GM12874 (cell line): ENCODE results near the gene PPP1R16B.

Experiments
- TF ChIP-seq, protein P1 (sequence below): IDR thresholded peaks from 2 replicates; pipeline ENCODE4 v1.5.1; 2011; ENCODE audit warnings: low read depth, mild to moderate bottlenecking, control low read depth, low read length, moderate library complexity; ENCODE audit not compliant: insufficient read depth

The PPP1R16B gene

DNA sequence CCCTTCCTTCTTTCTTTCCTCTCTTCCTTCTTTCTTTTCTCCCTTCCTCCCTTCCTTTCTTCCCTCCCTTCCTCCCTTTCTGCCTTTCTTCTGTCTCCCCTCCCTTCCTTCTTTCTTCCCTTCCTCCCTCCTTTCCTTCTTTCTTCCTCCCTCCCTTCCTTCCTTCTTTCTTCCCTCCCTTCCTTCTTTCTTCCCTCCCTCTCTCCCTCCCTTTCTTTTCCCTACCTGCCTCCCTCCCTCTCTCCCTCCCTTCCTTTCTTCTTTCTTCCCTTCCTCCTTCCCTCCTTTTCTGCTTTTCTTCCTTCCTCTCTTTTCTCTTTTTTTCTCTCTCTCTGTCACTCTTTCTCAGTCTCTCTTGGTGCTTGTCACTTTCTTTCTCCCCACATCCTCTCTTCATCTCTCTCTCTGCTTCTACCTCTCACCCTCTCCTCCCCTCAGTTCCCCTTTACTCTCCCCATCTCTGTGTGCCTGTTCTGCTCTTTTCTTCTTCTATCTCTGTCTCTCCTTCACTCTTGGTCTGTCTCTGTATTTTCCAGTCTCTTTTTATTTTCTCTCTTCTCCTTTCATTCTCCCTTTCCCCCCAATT is 90.6 kb downstream of the PPP1R16B start:
- TF ChIP-seq, protein P1, sequence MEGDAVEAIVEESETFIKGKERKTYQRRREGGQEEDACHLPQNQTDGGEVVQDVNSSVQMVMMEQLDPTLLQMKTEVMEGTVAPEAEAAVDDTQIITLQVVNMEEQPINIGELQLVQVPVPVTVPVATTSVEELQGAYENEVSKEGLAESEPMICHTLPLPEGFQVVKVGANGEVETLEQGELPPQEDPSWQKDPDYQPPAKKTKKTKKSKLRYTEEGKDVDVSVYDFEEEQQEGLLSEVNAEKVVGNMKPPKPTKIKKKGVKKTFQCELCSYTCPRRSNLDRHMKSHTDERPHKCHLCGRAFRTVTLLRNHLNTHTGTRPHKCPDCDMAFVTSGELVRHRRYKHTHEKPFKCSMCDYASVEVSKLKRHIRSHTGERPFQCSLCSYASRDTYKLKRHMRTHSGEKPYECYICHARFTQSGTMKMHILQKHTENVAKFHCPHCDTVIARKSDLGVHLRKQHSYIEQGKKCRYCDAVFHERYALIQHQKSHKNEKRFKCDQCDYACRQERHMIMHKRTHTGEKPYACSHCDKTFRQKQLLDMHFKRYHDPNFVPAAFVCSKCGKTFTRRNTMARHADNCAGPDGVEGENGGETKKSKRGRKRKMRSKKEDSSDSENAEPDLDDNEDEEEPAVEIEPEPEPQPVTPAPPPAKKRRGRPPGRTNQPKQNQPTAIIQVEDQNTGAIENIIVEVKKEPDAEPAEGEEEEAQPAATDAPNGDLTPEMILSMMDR: no peak

DNA sequence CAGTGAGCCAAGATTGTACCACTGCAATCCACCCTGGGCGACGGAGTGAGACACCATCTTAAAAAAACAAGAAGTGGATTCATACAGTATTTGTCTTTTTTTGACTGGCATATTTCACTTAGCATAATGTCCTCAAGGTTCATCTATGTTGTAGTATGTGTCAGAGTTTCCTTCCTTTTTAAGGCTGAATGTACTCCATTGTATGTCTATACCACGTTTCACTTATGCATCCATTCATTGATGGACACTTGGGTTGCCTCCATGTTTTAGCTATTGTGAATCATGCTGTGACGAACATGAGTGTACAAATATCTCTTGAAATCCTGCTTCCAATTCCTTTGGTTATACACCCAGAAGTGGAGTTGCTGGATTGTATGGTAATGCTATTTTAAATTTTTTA is 91.8 kb downstream of the PPP1R16B start:
- TF ChIP-seq, protein P1: no peak

DNA sequence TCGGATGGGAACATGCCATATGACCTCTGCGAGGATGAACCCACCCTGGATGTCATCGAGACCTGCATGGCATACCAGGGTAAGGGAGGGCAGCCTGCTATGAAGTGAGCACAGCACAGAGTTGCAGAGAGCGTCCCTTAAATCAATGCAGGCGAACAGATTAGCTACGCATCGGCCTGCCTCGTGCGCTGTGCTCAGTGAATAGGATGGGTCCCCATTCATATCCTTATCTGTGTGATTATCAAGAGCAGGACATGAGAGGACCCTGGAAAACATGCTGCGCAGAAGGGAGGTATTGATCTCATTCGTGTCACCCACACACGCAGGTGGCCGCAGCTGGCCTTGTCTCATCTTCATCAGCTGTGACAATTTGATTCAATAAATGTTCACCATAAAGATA is 95.1 kb downstream of the PPP1R16B start:
- TF ChIP-seq, protein P1: no peak

DNA sequence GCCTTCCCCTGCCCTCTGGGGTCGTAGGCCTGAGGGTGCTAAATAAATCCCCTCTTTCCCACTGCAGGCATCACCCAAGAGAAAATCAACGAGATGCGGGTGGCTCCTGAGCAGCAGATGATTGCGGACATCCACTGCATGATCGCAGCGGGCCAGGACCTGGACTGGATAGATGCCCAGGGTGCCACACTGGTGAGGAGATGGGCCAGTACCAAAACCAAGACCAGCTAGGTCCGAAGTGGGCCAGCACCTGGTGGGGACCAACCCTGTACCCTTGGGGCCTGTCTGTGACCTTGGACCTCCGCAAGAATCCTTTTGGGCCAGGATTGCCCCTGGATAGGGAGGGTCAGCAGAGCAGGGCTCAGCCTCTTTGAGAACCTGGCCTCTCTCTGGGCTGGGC is 97.1 kb downstream of the PPP1R16B start:
- TF ChIP-seq, protein P1: no peak

DNA sequence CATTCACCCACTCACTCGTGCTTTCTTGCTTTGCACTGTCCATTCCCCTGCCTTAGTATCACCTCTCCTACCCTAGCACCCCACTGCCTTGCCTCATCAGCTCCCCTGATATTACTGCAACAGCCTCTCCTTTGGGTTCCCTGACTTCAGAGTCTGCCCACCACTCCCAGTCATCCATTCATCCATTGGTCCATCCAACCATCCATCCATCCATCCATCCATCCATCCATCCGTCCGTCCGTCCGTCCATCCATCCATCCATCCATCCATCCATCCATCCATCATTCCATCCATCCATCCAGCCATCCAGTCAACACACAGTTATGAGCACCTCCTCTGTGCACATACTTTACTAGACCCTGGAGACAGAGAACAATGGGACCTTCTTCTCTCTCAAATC is 97.8 kb downstream of the PPP1R16B start:
- TF ChIP-seq, protein P1: no peak

DNA sequence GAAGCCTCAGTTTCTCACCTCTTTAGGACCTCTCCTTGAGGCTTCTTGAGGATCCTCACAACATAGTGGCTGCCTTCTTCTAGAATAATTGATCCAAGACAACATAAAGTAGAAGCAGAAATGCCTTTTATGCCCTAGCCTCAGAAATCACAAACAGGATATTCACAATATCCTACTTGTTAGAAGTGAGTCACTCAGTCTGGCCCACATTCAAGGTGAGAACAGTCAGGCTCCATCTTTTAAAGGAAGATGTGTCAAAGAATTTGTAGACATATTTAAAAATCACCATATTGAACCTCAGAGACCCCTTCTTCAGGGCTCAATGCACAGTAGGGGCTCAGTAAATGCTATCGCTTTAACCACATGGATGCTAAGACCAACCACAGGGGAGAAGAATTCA is 99.9 kb downstream of the PPP1R16B start:
- TF ChIP-seq, protein P1: no peak

DNA sequence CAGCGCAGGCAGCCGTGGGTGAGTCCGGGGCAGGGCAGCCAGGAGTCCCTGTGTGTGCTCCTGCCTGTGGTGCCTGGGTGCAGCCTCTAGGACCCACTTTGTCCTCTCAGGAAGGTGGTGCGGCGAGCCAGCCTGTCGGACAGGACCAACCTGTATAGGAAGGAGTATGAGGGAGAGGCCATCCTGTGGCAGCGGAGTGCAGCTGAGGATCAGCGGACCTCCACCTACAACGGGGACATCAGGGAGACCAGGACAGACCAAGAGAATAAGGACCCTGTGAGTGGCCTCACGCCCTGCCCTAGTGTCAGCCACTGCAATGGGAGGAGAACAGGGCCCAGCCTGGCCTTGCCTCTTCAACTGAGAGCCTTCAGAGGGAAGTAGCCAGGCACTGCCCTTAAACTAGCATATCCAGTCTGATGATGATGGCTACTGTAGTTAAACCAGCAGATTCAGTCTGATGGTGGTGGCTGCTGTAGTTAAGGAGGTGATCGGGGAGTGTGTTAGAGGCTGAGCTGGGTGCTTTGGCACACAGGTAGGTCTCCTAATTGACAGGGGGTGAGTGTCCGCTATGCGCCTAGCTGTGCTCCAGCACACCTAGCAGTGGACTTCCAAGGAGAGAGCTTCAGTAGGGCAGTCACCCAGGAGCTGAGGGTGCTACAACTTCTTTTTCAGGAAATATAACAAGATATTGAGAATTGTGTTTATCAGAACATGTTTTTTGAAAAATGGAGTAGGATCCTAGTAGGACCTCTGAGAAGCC is 102.6 kb downstream of the PPP1R16B start:
- TF ChIP-seq, protein P1: no peak
